ENCODE results near the gene GNAZ. TPM values are rescaled to one million over a fixed set of nuclear protein-coding genes. Genes with fewer than 3 reads are reported as not detected.

The GNAZ gene
- total RNA-seq, 4 donors from 2014 or later: 50.1 to 89.2 (median 55.0) TPM

DNA sequence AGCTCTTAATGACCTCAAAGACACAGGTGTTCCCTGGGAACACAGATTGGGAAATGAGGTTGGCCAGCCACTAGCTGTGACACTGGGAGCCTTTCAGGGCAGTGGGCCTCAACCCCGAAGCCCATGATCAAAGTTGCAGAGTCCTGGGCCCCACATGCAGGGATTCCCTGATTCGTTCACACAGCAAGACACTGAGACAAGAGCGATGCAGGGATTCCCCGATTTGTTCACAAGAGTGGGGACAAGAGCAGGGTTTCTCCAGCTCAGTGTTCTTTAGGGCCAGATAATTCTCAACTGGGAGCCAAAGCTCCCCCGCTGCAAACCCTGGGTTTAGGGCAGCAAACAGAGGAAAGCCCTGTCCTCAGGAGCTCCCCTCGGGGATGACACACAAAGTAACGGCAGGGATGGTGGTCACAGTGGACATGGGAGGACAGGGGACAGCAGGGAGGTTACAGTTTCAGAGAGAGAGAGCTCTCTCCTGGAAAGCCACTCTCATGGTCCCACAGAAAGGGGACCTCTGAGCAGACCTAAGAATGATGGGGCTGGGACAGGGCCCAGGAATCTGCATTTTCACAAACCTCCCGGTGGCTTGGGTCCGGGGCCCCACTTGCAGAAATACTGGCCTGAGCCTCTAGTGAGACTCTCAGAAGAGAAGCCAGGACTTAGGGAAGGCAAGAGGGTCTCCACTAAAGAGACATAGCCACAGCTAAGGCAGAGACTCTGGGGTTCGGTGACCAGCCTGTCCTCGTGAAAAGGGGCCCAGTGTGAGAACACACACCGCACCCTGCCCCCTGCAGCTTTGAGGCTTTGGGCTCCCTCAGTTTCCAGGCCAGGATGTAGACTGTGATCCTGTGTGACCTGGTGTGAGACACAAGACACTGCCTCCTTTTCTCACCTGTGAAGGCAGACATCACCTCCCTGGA is 7.4 kb upstream of the GNAZ start:
- 100% methylated on average over 2 of the region's 12 CpGs; no CpG with 5 or more reads in 1 of the 2 donors for WGBS, 2 donors (ENCODE audit: low coverage in 1 of 2)

DNA sequence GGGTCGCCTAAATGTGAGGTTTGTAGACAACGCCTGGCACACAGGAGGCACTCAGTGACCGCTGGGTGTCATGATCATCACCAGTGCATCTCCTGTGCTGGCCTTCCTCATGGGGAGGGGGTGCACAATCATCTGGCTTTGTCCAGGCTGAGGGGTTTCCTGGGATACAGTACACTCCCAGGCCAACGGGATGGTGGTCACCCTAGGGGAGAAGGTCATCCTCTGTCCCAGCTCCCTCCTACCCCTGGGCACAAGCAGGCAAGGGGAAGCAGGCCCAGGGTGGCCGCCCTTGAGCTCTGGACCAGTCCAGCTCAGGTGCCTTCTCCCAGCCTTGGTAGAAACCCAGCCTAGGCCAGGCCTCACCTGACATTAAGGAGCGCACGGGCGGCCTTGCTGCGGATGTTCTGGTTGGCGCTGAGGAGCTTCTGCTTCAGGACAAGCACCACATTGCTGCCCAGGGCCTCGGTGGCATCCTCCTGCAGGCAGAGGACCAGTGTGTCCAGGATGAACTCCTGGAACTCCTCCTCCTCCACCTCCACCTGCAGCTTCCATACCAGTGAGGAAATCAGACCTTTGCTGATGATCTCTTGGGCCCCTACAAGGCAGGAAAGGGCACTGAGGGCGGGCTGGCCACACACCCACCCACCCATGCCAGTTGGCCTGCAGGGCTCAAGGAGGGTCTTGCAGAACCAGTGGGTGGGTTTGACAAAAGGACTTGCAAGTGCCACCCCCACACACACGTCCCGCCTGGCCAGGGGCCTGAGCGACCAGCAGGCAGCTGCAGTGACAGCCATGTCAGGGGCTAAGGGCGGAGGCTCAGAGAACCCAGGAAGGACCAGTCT is 6.6 kb upstream of the GNAZ start:
- no peak overlapping the region for H3K4me3 ChIP-seq
- H3K4me1 ChIP-seq: no peaks in the 10 kb centered on the region
- no peaks in the 10 kb centered on the region for H3K9me3 ChIP-seq
- TF ChIP-seq, protein P1, sequence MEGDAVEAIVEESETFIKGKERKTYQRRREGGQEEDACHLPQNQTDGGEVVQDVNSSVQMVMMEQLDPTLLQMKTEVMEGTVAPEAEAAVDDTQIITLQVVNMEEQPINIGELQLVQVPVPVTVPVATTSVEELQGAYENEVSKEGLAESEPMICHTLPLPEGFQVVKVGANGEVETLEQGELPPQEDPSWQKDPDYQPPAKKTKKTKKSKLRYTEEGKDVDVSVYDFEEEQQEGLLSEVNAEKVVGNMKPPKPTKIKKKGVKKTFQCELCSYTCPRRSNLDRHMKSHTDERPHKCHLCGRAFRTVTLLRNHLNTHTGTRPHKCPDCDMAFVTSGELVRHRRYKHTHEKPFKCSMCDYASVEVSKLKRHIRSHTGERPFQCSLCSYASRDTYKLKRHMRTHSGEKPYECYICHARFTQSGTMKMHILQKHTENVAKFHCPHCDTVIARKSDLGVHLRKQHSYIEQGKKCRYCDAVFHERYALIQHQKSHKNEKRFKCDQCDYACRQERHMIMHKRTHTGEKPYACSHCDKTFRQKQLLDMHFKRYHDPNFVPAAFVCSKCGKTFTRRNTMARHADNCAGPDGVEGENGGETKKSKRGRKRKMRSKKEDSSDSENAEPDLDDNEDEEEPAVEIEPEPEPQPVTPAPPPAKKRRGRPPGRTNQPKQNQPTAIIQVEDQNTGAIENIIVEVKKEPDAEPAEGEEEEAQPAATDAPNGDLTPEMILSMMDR (IDR thresholded peaks at IDR 0.05): no peak
- TF ChIP-seq POLR2A (IDR thresholded peaks at IDR 0.05) (no peak), POLR2AphosphoS5 (IDR thresholded peaks at IDR 0.05) (no peak), EP300 (IDR thresholded peaks at IDR 0.05) (no peak)
- no peaks in the 10 kb centered on the region for H3K27me3 ChIP-seq
- no peaks in the 10 kb centered on the region for H3K36me3 ChIP-seq
- ATAC-seq: no peak
- 80% methylated on average over 1 of the region's 16 CpGs; no CpG with 5 or more reads in 1 of the 2 donors for WGBS, 2 donors (ENCODE audit: low coverage in 1 of 2)
- no peak overlapping the region for H3K27ac ChIP-seq

More for the DNA sequence above, 7.4 kb upstream of the GNAZ start:
- Histone ChIP-seq H3K27me3 (no peaks in the 10 kb centered on the region), H3K4me1 (no peaks in the 10 kb centered on the region), H3K4me3 (no peak overlapping the region), H3K9me3 (no peaks in the 10 kb centered on the region), H3K27ac (no peak overlapping the region), H3K36me3 (no peaks in the 10 kb centered on the region)
- TF ChIP-seq, protein P1 (IDR thresholded peaks at IDR 0.05): no peak
- TF ChIP-seq POLR2AphosphoS5 (IDR thresholded peaks at IDR 0.05): no peak
- no peak for TF ChIP-seq POLR2A (IDR thresholded peaks at IDR 0.05)
- TF ChIP-seq EP300 (IDR thresholded peaks at IDR 0.05): no peak
- no peak for ATAC-seq

DNA sequence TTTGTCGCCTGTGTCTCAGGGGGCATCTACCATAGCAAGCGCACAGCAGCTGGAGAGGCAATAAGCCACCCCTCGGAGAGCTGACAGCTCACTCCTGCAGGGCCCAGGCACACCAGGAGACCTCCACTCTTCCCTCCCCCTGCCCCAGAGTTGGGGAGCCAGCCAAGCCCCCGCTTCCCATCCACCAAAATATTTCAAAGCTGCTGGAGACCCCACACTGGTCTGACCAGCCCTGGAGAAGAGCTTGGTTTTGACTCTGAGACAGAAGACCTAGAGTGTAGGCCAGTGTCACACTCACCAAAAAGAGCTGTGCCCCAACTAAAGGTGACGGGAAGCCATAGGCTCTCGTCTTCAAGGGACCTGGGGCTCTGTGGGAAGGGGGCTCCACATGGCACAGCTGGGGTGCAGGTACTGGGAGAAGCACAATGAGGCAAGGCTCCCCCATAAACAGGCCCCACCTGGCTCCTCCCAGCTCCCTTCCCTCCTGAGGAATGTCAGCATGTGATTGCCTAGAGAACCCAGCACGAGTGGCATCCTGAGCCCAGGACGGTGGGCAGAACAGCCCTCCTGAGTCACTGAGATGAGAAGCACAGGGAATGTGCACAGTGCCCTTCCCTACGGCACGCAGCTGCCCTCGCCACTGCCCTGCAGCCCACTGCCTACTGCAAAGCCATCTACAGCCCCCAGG is 5.8 kb upstream of the GNAZ start:
- H3K4me3 ChIP-seq: no peak overlapping the region
- no peak for ATAC-seq
- WGBS, 2 donors (ENCODE audit: low coverage in 1 of 2): no CpG with 5 or more reads among the region's 11 CpGs
- H3K4me1 ChIP-seq: peaks cover 0 to 6% (median 0%) of the 10 kb centered on the region in 3 donors
- no peaks in the 10 kb centered on the region for H3K9me3 ChIP-seq
- H3K27ac ChIP-seq: no peak overlapping the region
- H3K27me3 ChIP-seq: no peaks in the 10 kb centered on the region
- no peaks in the 10 kb centered on the region for H3K36me3 ChIP-seq
- TF ChIP-seq POLR2AphosphoS5 (IDR thresholded peaks at IDR 0.05): no peak
- TF ChIP-seq POLR2A (IDR thresholded peaks at IDR 0.05): no peak
- TF ChIP-seq EP300 (IDR thresholded peaks at IDR 0.05): no peak
- TF ChIP-seq, protein P1 (IDR thresholded peaks at IDR 0.05): no peak

DNA sequence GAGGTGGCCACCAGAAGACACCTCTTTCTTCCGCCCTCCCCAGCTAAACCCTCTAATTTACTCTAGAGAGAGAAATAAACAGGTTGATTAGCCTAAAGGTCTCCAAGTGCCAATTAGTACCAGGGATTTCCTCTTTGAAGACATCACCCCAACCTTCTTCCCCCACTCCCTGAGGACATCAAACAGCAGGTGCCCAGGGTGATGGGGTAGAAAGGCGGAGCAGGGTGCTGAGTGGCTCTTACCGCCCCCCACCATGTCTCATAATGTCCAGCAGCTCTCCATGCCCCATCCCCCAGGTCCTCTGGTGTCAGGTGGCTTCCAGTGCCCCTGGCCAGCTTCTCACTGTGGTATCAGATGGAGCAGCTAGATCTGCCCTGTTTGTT is 5.3 kb upstream of the GNAZ start:
- 90% methylated on average over 2 of the region's 3 CpGs; no CpG with 5 or more reads in 1 of the 2 donors for WGBS, 2 donors (ENCODE audit: low coverage in 1 of 2)
- peaks cover 0 to 10% (median 0%) of the 10 kb centered on the region in 3 donors for H3K4me1 ChIP-seq
- no peak for ATAC-seq
- H3K27ac ChIP-seq: no peak overlapping the region
- H3K4me3 ChIP-seq: no peak overlapping the region
- H3K9me3 ChIP-seq: no peaks in the 10 kb centered on the region
- TF ChIP-seq, protein P1 (IDR thresholded peaks at IDR 0.05): no peak
- no peak for TF ChIP-seq POLR2AphosphoS5 (IDR thresholded peaks at IDR 0.05)
- no peak for TF ChIP-seq POLR2A (IDR thresholded peaks at IDR 0.05)
- TF ChIP-seq EP300 (IDR thresholded peaks at IDR 0.05): no peak
- H3K36me3 ChIP-seq: no peaks in the 10 kb centered on the region
- H3K27me3 ChIP-seq: no peaks in the 10 kb centered on the region

All from gastroesophageal sphincter (tissue), 4 donors.